Head of caudate nucleus (tissue), 42 donors: Measurements from ENCODE around the gene LRRC23.
"Not testable (repeated sequence)": the region's sequence is repeated elsewhere in the genome, so short reads cannot be mapped to it uniquely, and the experiment has no call there.

Experiments
- DNase-seq, 42 donors: peaks; one replicate each; pipeline versions ENCODE4 v3.0.0 to v3.0.0-alpha.2; 2020 to 2021; ENCODE audit warnings: mixed read lengths in 7 of 42
- intact Hi-C: fragments of 100-400 bp; cut with DNase I; formaldehyde crosslinking; loops from one replicate; pipeline ENCODE4 v1.15.0; 2022

The LRRC23 gene

GRCh38 chr12:6871052-6871957, 33.3 kb upstream of the LRRC23 start:
- no peak for DNase-seq
- intact Hi-C loops = no loop called here

DNA sequence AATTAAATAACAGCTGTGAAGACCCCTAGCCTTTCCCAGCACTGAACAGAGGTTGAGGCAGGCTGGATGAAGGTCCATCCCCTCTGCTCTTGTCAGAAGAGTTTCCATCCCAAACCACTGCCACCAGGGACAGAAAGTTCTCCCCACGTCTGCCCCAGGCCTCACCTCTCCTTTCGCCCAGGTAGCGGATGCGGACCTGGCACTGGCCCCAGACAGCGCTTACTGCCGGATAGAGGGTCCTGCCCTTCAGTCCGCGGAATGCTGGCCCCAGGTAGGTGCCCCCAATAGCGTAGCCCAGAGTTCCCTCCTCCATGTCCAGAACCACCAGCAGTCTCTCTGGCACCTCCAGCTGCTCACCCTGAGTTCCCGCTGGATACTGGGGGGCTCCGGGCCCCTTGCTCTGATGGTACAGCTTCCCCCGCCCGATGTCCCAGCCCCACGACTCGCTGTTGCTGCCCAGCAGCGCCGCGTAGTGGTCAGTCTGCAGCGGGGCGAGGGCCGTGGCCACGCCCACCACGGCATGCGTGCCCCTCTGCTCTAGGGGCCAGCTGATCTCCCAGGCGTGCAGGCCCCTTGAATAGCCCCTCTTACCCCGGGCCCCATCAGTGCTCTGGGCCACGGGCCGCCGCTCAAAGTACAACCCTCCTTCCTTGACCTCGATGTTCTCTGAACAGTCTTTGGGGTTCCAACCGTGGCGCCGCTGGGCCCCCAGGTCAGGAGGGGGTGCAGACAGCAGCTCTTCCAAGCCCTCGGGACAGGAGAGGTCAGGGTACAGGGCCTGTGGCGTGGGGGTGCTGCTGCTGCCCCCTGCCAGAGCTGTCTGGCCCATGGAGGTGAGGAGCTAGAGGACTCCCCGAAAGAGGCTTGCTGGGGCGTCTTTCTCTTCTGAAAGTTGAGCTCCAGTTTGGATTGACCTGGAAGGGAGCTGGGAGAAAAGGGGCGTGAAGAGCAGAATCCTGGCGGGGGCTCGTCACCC, 32.3 kb upstream of the LRRC23 start:
- intact Hi-C loops = loop anchor here (2.0 kb wide), 1 partner anchor 18 kb away; no protein-coding TSS in a partner anchor
- peak; percentile 65 to 92 (median 84) for DNase-seq

DNA sequence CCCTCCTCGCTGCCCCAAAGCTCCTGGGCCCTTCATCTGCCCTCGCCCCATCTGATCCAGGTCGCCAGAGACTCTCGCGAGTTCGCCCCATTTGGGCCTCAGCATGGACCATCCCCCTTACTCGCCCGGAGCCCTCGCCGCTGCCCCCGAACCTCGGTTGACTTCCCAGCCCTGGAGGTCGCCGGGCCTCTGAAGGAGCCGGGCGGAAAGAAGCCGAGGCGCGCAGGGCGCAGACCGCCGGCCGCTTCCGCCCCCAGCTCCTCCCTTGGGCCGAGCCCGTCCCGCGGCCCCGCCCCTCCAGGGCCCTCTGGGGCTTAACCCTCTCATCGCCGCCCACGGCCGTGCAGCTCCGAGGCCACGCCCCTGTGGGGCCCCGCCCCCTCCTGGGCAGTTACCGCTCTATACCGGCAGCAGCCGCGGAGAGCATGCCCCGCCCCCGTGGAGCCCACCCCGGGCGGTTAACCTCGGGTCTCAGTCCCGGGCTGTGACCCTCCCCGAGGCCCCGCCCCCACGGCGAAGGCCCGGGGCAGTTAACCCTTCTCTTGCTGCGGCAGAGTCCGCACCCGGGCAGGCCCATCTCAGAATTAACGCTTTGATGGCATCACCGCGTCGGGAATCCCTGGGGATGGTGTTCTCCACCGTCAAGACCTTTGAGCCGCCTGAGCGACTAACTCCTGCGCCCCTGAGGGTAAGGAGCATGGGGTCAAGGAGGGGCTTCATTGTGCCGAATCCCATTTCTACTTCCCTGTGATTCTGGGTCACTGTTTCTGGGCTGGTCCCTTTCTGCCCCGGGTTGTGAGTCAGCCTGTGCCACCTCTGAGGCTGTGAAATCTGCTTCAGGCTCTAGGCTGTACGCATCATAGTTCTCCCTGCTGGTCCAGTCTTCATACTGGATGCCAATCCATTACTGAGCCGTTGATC, 31.3 kb upstream of the LRRC23 start, which contains the start of gene SPSB2:
Gene SPSB2 (minus strand): TSS at position 210 of the 921 bp plus-strand sequence. CDS start 402 bp downstream, outside the sequence.
- peak; percentile 85 to 98 (median 96) for DNase-seq
- intact Hi-C loops = loop anchor here (2.0 kb wide), 1 partner anchor 17 kb away; no protein-coding TSS in a partner anchor

GRCh38 chr12:6874015-6874368, 30.6 kb upstream of the LRRC23 start:
- DNase-seq, intact Hi-C loops: not testable (repeated sequence)

GRCh38 chr12:6879824-6880223, 24.8 kb upstream of the LRRC23 start:
- DNase-seq, intact Hi-C loops: not testable (repeated sequence)

- DNase-seq = no peak
- intact Hi-C loops = no loop called here
Observed at GRCh38 chr12:6883252-6883651, 21.4 kb upstream of the LRRC23 start.

GRCh38 chr12:6883683-6884082, 20.9 kb upstream of the LRRC23 start:
- DNase-seq = no peak
- intact Hi-C loops = no loop called here

DNA sequence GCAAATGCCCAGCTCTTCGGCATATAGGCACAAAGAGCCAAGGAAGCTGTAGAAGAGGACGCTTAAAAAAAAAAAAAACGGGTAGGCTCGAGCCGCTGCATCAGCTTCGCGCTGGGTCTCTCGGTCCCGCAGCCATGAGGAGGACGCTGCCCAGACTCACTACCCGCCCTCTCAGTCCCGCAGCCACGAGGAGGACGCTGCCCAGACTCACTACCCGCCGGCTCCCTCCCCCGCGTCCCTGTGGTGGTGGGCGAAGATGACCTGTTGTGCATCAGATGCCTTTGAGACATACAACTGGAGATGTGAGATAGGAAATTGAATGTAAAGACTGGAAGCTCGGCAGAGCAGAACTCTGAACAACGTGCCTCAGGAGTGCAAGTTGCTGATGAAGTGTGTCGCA, 20.1 kb upstream of the LRRC23 start:
- DNase-seq = no peak
- intact Hi-C loops = no loop called here

- intact Hi-C loops, DNase-seq: not testable (repeated sequence)
Observed at GRCh38 chr12:6886206-6886999, 18.2 kb upstream of the LRRC23 start.

DNA sequence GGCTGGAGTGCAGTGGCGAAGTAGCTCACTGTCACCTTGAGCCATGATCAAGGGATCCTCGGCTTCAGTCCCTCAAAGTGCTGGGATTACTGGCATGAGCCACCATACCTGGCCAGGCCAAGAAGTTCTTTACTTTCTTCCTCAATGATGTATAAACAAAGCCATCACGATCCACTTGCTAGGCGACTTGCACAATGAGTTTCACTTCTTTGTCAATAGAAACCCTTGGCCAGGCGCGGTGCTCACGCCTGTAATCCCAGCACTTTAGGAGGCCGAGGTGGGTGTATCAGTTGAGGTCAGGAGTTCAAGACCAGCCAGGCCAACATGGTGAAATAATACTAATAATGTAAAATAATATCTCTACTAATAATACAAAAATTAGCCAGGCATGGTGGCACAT, 17.2 kb upstream of the LRRC23 start:
- DNase-seq = no peak
- intact Hi-C loops = no loop called here

DNA sequence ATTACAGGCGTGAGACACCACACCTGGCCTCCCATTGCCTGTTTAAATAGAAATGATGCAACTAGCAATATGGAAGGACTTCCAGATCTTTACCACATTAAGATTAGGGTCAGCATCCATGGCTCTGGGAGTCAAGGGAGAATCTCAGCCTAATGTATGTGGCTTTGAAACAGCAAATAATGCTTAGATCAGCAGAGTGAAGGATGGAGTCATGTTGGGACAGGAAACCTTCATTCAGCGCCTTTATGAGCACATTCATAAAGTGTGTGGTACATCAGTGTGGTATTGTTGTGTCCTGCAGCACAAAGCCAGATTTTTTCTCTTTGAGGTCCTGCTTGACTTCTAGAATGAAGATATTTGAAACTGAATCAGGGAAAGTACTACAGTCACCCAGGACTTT, 16.3 kb upstream of the LRRC23 start:
- no peak for DNase-seq
- intact Hi-C loops = no loop called here

DNA sequence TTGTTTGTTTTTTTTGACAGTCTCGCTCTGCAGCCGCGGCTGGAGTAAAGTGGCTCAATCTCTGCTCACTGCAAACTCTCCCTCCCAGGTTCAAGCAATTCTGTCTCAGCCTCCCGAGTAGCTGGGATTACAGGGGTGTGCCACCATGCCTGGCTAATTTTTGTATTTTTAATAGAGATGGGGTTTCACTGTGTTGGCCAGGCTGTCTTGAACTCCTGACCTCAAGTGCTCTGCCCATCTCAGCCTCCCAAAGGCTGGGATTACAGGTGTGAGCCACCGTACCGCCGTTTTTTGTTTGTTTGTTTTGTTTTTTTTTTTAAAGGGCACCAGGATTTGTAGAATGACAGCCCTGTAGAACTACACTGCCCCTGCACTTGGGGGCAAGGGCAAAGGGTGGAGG, 15.8 kb upstream of the LRRC23 start:
- DNase-seq, intact Hi-C loops: not testable (repeated sequence)

GRCh38 chr12:6889775-6890573, 14.6 kb upstream of the LRRC23 start:
- intact Hi-C loops = loop anchor here (2.0 kb wide), 2 partner anchors 17 to 37 kb away; partner anchors contain the start of genes SPSB2 and USP5
- not testable (repeated sequence) for DNase-seq

DNA sequence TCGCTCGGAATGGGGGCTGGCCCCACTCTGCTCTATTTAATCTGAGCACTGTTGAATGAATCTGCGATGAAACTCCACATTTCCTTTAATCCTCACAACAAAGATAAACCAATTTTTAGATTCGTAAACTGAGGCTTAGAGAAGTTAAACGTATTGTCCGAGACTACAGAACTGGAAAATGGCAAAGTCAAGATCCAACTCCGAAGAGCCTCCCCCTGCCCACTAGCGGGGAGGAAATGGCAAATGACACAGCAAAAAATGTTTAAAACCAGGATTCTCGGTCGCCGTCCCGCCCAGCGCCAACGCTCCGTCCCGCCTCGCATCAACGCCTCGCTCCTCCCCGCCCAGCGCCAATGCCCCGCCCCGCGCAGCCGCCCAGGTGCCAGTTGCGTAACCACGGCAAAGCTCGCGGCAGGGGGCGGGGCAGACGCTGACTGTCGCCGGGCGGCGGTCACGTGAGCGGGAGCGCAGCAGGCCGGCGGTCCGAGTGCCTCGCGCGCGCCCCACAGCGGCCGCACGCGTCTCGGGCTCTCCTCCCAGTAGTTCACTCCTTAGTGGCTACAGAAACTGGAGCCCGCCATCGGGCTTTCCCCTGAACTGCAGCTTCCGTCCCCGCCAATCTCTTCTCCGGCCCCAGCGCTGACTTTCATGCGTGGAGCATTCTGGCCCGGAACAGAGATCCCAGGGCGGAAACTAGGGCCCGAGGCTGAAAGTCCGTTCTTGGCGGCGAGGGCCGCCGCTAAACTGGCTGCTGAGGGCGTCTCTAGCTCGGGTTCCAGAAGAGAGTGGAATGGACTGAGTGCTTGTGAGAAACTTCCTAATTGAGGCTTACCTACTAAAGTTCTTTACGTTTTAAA, 13.6 kb upstream of the LRRC23 start:
- intact Hi-C loops = loop anchor here (2.0 kb wide), 2 partner anchors 18 to 38 kb away; partner anchors contain the start of genes SPSB2 and USP5
- DNase-seq = peak; percentile 96 to 100 (median 99)

- DNase-seq = no peak
- intact Hi-C loops = loop anchor here (2.0 kb wide), 2 partner anchors 19 to 39 kb away; partner anchors contain the start of genes SPSB2 and USP5
Observed at GRCh38 chr12:6891646-6892001, 13.0 kb upstream of the LRRC23 start.

- intact Hi-C loops, DNase-seq: not testable (repeated sequence)
Observed at GRCh38 chr12:6892683-6893082, 11.9 kb upstream of the LRRC23 start.
